HG03103 (cell line): Measurements from ENCODE around the gene GGTLC3.
A peak's percentile ranks its signal among the peaks of the same experiment; 100 is the strongest.
"Not testable (repeated sequence)": the region's sequence is repeated elsewhere in the genome, so short reads cannot be mapped to it uniquely, and the experiment has no call there.

ENCODE experiments used
- ATAC-seq: cut with Tn5 transposase; IDR thresholded peaks from one replicate; pipeline ENCODE4 v1.9.1; 2021; ENCODE audit warnings: low read depth; ENCODE audit not compliant: unreplicated experiment

The GGTLC3 gene

GRCh38 chr22:18518061-18518460 lies at the start of gene GGTLC3:
GGTLC3 (minus strand) TSS chr22:18518161; CDS start chr22:18517897, 264 bp downstream.
- not testable (repeated sequence) for ATAC-seq

GRCh38 chr22:18560099-18560974 lies 42.4 kb upstream of the GGTLC3 start:
- ATAC-seq = not testable (repeated sequence)

DNA sequence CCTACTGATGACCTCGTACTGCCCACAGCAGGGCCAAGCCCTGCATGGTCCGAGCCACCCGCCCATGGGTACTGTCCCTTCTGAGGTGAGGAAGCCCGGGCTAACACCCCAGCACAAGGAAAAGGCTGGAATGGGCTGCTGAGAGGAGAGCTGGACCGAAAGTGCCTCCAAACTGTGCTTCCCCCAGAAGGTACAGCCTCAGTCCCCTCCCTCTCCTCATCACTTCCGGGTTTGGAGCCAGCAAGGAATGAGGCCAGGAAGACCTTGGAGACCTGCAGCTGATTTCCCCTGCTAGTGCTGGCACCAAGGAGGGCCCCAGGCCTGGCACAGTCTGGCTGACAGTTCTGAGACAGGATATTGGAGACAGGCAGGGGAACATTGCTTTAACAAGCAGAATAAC lies 41.0 kb upstream of the GGTLC3 start:
- ATAC-seq = not testable (repeated sequence)

DNA sequence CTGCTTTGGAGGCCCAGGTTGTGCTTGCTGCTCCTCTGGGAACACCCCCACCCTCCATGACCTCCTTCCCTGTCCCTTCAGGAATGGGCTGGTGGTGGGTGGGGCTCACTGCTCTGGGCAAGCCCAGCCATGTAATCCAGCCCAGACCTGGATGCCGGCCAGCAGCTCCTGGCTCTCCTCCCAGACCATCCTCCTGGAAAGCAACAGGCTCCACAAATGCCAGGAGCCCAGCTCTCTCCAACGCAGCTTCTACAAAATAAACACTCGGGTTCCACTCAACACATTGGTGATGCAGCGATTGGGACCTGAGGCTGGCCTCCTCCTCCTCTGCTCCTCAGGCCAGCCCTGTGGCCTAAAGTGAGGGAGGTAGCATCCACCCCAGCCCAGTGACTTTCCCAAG lies 40.6 kb upstream of the GGTLC3 start:
- ATAC-seq = not testable (repeated sequence)

DNA sequence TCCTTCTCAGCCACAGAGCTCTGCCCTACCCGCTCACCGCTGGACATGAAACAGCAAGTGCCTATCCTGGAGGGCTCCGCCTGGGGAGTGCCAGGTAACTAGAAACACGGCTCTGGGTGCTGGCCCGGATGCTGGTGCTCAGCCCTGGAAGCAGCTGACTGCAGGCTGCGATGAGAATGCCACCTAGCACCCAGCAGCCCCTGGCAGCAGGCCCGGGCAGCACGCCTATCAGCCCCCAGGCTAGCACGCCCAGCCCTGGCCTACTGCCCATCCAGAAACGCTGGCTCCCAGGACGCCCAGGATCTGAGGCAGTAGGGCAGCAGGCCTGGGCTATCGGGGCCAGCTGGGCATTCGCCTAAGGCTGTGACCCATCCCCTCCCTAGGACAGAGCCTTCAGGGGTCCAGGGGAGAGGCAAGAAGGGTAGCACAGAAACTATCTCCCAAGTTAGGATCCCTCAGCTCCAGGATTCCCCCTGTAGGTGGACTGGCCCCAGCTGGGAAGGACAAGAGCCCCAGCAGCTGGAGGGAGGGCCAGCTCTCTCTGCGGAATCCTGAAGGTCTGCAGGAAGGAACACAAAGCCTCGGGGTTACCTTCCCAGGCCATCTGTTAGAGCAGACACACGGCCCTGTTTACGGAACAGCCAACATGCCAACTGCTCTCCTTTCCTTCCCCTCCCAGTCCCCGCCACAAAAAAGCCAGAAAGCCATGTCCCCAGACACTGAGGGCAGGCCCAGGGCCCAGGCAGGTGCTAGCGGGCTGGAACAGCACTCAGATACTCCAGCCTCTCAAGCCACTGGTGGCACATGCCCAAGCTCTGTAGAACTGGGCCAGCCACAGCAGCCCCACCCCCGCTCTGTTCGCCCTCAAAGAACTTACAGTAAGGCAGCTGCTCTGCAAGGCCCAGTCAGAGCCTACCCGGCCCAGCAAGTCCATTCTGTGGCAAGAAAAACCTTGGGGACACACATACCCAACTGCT lies 36.6 kb upstream of the GGTLC3 start:
- ATAC-seq = not testable (repeated sequence)

DNA sequence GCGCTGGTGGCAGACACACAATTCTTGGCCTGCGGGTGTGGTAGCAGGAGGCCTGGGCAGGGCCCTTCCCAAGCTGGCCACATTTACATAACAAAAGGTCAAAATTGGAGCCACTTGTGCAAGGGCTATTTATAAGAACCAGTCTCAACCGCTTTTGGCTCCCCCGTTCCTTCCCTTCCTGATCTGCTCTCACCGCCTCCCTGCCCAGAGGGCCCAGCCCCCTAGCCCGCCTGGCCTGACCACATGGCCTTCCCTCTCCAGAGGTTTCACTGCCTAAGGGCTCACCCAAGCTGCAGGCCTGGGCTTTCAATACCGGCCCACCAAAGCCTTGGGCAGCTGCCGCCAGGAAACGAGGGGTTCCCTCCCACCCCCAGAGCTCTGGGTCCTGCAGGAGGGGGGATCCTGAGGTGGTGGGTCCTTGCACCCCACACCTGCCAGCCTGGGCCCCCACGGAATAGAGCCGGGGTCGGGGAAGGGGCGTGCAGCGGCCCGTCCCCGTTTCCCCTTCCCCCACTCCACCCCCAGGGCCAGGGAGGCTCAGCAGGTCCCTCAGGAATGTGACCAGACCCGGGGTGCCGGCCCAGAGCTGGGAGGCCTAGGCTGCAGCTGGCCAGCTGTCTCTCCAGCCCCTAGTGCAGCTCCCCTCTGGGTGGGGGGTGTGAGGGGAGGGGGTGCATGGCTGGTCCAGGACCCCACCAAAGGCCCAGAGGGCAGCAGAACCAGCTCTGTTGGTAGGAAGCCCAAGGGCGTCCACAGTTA lies 35.1 kb upstream of the GGTLC3 start:
- not testable (repeated sequence) for ATAC-seq

- not testable (repeated sequence) for ATAC-seq
These were observed 33.1 kb upstream of the GGTLC3 start for GRCh38 chr22:18551046-18551445.

DNA sequence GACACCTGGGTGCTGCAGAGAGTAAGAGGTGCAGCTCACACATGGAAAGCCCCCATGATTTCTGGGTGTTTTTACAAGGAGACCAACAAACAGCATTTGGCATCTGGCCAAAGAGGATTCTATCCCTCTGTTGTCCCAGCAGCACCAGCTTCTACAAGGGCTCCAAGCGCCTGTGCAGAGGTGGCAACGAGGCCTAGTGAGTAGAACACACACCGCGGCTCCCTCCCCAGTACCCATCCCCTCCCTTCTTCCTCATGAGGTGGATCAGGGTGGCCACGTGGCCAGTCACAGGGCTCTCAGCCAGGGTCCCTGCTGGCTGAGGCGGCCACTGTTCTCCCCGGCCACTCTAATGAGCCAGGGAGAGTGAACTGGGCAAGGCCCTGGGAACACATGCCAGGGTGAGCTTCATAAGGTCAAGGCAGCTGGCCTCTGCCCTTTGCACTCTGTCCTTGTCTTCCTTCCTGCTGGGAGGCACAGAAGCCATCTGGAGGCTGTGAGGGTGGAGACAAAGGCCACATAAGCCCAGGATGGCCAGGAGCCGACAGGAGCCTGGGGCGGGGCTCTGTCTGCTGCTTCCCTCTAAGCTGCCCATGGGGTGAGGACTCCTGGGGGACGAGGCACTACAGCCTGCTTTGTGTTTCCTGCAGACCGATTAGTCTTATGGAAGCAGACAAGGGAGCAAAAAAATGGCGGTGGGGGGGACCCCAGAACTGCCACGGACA lies 31.7 kb upstream of the GGTLC3 start:
- not testable (repeated sequence) for ATAC-seq

DNA sequence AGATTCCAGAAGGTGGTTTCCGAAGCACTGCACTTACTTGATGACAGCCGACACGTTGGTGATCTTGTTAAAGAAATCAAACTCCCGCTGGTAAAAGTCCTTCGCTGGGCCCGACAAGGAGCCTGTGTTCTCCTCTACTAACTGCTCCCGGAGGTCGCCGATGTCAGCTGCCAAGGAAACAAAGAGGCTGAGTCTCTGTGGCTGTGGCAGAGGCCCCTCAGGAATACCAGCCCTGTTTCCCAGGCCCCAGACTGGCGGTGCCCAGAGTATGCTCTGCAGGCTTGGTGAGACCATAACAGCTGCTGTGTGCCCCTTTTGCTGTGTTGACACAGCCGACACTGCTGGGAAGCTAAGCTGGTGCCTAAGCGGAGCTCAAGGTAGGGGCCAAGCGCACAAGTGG lies 26.7 kb upstream of the GGTLC3 start:
- not testable (repeated sequence) for ATAC-seq

GRCh38 chr22:18543400-18543799 lies 25.4 kb upstream of the GGTLC3 start:
- not testable (repeated sequence) for ATAC-seq

GRCh38 chr22:18539994-18540393 lies 22.0 kb upstream of the GGTLC3 start:
- ATAC-seq = not testable (repeated sequence)

DNA sequence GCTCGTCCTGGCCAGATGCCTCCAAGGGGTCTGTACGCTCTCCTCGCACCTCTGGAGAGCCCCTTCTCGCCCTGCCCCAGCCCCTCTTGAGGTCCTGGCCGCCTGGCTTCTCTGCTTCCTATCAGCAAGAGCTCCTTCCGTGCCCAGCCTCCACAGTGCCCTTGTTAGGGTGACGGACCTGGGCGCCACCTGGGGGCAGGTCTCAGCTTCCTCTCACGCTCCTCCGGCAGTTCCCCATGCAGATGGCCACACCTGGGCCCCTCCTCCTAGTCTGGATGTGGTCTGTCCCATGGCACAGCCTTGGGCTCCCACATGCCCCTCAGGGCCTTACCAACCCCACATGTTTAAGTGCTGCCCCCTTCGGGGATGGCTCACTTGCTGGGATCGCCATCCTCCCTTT lies 16.4 kb upstream of the GGTLC3 start:
- ATAC-seq = not testable (repeated sequence)

- not testable (repeated sequence) for ATAC-seq
These were observed 15.7 kb upstream of the GGTLC3 start for GRCh38 chr22:18533633-18534032.

- ATAC-seq = not testable (repeated sequence)
These were observed 11.6 kb upstream of the GGTLC3 start for GRCh38 chr22:18529416-18530145.

GRCh38 chr22:18528597-18529415 lies 10.8 kb upstream of the GGTLC3 start:
- ATAC-seq = peak; percentile 65

GRCh38 chr22:18527752-18528596 lies 10.0 kb upstream of the GGTLC3 start, which contains the start of gene TMEM191B:
TMEM191B (plus strand) TSS chr22:18527802; CDS start chr22:18527981, 179 bp downstream.
- ATAC-seq = not testable (repeated sequence)

DNA sequence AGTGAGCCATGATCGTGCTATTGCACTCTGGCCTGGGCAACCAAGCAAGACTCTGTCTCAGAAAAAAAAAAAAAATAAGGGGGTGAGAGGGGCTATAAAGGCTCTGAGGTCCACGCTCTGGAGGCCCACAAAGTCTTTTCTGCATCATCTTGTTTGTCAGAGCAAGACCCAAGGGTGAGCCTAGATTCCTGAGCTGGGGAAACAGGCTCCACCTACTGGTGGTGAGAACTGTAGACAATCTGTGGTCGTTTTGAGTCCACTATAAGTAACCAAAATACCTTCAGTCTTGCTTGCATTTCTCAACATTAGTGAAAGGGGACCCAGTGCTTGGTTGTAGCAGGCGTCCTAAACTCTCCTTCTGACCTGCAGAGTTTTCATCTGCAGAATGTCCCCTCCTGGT lies 5.4 kb upstream of the GGTLC3 start:
- not testable (repeated sequence) for ATAC-seq
